ENCODE measurements around the gene VAV1.

GRCh38 chr19:6777434-6777833 lies 4.9 kb downstream of the VAV1 start:
- TF ChIP-seq CTCF (IDR thresholded peaks at IDR 0.05), result no peak
- TF ChIP-seq EP300 (IDR thresholded peaks at IDR 0.05), result no peak

All from tibial nerve (tissue), 4 donors.